NCI-H1417 treated with DMSO at 0.1 percent for 48 hours (cell line): ENCODE data around the gene FSCN2.
A peak's percentile ranks its signal among the peaks of the same experiment; 100 is the strongest.

ENCODE experiments used
- DNase-seq: peaks from one replicate; lab custom pipeline; 2025; lab: John Stamatoyannopoulos, UW

FSCN2 gene, protein sequence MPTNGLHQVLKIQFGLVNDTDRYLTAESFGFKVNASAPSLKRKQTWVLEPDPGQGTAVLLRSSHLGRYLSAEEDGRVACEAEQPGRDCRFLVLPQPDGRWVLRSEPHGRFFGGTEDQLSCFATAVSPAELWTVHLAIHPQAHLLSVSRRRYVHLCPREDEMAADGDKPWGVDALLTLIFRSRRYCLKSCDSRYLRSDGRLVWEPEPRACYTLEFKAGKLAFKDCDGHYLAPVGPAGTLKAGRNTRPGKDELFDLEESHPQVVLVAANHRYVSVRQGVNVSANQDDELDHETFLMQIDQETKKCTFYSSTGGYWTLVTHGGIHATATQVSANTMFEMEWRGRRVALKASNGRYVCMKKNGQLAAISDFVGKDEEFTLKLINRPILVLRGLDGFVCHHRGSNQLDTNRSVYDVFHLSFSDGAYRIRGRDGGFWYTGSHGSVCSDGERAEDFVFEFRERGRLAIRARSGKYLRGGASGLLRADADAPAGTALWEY

DNA sequence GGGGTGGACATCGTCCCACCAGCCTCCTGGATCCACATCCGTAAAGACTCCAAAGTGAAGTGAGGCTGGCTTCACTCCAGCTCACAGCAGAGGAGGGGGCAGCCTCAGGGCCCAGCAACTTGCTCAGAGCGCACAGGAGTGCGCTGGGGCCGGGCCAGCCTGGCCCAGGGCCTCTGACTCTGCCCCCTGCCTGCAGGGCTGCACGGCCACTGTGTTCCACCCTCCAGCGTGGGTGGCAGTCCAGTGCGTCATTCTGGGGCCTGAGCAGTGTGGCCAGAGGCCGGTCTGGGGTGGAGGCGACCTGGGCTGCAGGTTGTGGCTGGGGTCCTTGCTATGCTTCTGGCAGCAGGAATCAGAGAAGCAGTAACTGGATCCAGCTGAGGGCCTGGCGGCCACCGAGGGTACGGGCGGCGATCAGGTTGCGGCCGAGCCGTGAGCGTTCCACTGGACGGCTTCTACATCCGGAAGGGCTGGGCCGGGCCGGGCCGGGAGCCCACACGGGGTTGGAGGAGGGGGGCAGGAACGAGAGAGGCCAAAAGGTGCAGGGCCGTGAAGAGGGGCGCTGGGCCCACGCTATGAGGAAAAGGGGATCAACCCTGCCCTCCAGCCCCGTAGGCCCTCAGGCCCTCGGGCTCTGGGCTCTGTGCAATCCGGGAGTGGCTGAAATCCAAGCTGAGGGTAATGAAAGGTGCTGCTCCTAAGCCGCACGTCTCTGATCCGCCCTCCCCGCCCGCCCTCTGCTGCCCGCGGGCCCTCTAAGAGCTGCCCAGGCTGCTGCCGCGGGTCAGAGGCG is at the start of gene FSCN2:
Gene FSCN2, plus strand, starts transcription at position 787 of the 793 bp plus-strand sequence. CDS start 155 bp downstream, outside the sequence.
- no peak for DNase-seq

DNA sequence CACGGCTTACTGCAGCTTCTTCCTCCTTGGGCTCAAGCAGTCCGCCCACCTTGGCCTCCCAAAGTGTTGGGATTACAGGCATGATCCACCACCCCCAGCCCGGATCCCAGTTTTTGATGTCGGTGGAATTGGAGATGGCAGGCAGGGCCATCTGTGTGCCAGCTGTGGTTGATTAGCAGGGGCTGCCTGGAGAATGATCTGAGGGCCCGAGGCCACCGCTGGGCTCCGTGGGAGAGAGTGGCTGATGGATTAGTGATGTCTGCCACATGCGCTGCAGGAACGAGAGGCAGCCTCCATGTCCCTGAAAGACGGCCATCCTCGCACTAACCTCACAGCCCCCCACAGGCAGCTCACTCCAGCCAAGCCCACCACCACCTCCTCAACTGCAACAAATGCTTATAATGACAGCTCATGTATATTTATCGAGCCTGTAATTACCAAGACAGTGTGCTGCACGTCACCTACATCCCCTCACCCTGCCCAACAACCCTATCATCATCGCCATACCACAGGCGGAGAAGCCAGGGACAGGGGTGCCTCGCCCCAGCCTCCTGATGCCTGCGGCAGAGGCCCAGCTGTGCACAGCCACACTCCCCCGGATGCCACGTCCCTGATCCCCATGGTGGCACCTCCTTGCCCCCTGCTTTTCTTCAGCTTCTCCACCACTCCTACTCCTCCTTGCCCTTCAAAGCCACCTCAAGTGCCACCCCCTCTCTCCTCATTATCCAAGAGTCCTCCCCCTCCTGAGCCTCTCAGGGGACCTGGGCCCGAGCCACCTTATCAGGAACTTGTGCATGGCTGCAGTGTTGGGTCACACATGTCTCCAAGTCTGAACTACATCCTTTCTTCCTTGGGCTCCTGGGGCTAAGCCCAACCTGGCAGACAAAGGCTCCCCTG is 48.8 kb upstream of the FSCN2 start:
- DNase-seq, result no peak

DNA sequence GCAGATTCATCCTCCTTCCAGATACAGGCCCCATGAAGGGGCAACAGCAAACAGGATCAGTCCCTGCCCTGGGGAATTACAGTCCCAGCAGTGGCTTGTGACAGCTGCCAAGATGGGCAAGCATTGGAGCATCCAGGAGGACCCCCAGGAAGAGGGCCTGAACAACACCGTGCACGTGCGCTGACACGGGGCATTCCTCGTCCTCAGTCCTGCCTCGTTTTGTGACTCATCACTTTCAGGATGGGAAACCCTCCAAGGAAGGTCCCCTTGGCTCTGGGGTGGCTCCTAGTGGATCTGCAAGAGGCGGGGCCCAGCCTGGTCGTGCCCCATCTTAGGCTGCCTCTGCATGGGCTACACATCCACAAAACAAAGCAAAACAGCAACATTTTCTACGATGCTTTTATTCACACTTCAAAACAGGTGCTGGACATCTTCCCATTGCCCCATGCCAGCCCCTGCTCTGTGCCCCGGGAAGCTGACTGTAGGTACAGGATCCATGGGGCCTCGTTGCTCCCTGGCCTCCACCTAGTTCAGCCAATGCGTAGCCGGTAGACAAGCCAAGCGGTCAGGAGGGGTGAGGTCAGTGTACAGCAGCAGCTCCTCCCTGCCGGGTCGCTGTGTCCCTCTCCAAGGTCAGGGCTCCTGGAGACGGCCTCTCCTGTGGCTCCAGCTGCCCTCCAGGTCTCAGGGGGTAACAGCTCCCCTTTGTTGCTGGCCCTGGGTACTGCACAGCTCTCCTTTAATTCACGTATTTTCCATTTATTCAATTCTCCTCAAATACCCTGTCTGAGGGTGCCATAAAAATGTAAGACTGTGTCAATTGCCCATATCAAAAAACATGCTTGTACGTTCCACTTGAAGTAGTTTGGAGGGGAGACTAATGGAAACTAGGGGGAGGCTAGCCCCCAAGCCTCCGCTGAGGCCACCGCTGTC is 47.8 kb upstream of the FSCN2 start:
- no peak for DNase-seq

DNA sequence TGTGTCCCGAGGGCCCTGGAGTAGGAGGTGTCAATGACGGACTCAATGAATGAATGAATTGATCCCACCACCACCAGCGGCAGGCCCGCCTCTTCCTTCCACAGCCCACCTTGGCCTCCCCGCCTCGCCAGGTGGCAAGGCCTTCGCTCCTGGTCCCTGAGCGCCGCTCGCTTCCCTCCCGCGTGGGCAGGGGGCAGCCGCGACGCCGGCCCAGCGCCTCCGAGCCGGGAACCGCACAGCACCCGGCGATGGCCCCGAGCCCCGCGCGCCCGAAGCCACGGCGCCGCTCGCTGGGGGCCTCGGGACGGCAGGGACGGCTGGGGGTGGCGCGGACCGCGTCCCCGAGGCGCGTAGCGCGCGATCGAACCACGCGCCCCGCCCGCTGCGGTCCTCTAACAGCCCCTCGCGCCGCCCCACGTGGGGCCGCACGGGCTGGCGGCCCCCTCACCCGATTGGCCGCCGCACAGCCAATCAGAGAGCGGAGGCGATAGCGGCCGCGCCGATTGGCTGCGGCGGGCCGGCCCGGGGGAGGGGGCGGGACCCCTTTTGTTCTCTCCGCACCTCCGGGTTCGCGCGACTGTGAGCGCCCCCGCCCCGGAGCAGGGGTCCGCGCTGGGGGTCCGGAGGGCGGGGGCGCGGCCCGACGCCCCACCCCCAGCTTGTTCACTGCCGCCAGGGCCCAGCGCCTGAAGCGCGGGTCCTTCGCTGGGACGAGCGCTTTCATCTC is 46.9 kb upstream of the FSCN2 start:
- DNase-seq, result peak; percentile 74

DNA sequence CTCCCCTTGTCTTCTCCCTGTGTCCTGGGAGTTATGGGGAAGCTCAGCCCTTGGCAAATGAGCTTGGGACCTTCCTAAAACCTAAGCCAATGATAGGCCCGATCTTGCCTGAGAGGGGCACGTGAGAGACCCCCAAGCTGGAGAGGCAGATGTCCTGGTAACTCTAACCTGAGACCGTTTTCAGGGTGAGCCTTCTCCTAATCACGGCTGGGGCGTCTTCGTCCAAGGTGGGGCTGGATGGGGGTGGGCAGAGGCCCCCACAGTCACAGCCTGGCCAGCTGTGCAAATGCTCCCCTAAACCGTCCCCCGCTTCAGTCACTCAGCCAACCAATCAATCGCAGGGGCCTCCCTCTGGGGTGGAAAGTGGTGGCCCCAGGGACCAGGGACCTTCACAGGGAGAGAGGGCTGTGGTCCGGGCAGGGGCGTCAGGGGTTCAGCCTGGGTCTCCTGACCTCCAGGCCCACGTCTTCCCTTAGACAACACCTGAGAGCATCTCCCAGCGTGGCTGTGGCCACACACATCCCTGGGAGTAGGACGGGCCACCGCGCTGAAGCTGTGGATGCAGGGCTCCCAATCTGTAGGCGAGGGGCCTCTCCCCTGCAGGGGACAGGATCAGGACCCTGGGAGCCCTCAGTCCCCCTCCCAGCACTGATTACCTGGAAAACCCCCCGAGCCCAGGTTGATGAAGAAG is 46.2 kb upstream of the FSCN2 start:
- DNase-seq, result no peak

DNA sequence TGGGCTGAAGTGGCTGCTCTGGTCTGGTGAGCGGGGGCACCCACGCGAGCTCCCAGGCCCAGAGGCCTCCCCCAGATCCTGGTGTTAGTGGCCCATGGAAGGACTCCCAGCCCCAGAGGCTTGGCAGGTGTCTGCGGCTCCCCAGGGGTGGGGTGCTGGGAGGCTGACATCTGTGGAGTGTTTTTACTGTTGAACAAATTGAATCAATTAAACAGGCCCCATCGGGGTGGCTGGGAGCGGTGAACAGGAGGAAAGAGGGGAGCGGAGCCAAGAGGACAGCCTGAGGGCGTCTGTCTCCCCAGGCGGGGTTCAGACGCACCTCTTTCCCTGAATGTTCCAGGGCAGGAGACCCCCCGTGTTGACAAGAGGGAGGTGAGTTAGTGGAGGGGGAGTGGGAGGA is 45.5 kb upstream of the FSCN2 start:
- no peak for DNase-seq

DNA sequence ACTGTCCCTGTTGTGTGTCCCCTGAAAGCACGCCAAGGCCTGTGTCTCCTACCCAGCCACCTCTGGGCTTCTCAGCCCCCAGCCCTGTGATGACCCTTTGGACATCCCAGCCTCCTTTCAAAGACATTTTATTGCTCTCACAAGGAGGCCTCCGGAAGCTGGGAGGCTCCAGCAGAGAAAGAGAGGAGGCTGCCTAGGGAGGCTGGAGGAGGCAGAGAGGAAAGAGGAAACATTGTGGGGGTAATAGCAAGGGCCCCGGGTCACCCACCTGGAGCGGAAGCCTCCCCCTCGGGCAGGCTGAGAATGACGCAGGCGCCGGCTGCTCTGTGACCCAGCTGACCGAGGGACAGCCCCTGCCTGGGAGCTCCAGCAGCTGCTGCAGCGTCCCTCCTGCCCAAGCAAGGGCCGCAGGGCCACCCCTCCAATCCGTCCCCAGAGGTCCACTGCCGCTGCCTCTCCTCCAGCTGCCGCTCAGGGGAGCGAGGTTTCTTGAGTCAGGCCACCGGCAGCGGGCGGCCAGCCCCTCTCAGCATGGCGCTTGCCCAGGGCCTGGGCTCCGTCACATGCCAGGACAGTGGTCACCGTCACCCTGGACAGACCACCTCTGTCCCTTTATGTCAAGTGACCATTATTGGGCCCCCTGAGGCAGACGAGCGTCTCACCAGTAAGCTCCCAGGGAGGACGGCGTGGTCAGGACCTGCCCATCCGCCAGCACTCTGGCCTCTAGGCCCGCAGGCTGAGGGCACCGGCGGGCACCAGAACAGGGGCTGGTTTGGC is 44.9 kb upstream of the FSCN2 start:
- no peak for DNase-seq

DNA sequence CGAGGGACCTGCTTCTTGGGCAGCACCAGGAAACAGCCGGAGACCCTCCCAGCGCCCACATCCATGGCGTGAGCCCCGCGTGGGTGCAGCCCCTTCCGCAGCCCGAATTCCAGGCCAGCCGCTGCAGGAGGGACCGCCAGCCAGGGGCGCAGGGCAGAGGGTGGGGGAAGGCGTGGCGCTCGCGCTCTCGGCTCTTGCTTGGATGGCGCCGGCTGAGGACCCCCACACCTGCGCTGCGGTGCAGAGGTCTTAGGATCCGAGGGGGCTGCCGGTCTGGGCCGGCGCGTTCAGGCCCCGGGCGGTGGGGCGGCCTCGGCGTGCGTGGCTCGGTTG is 44.3 kb upstream of the FSCN2 start:
- DNase-seq, result no peak

DNA sequence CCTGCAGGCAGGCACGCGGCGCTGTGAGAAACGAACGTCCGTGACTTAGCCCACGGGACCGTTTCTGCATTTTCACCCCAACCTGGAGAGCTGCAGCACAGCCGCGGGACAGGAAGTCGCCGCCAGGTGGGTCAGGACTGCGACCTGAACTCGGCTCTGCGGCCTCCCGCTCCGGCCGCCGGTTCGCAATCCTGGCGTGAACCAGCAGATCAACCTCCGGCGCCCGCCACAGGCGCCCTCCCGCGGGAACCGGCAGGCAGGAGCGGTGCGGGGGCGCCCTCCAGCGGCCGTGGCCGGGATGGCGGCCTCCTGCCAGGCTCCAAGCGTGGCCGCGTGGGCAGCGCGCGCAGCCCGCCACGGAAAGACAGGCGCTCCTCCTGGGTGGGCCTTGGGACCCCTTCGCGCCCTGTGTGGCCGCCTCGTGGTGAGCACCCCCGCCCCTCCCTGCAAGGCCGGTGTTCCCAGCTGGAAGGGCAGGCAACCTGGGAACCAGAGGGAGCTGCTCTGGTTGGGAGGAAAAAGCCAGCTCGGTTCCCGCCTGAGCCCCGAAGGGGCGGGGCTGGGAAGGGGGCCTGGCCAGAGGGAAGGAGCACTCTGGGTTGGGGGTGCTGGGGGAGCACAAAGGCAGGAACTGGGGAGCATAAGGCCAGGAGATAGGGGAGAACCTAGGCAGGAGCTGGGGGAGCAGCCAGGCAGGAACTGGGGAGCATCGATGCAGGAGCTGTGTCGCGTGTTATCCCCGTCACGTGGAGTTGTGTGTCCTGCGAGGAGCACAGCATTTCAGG is 43.8 kb upstream of the FSCN2 start:
- peak; percentile 22 for DNase-seq

DNA sequence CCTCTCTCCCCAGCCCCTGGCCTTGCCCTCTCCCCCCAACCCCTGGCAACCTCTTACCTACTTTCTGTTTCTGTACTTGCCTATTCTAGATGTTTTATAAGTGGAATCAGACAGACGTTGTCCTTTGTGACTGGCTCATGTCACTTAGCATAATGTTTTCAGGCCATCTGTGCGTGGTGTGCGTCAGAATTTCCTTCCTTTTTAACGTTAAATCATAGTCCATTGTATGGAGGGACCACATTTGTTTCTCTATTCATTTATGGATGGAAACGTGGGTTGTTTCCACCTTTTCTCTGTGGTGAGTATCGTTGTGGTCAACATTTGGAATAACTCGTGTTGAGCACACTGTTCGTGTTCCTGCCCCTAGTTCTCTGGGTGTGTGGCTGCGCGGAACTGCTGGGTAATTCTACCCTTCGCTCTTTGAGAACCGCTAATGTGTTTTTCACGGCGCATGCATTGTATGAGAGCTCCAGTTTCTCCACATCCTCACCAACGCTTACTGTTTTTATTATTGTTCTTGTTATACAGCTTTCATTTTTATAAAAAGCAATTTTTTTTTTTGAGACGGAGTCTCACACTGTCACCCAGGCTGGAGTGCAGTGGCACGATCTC is 41.9 kb upstream of the FSCN2 start:
- DNase-seq, result no peak

DNA sequence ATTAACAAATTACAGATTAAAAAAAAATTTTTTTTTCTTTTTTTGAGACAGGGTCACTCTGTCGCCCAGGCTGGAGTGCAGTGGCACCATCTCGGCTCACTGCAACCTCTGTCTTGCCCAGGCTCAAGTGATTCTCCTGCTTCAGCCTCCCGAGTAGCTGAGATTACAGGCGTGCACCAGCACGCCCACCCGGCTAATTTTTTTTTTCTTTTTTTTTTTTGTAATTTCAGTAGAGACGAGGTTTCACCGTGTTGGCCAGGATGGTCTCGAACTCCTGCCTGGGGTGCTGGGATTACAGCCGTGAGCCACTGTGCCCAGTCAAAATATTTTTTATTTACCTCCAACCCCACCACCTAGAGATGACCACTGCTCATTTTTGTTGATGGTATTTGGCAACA is 41.1 kb upstream of the FSCN2 start:
- DNase-seq, result no peak

DNA sequence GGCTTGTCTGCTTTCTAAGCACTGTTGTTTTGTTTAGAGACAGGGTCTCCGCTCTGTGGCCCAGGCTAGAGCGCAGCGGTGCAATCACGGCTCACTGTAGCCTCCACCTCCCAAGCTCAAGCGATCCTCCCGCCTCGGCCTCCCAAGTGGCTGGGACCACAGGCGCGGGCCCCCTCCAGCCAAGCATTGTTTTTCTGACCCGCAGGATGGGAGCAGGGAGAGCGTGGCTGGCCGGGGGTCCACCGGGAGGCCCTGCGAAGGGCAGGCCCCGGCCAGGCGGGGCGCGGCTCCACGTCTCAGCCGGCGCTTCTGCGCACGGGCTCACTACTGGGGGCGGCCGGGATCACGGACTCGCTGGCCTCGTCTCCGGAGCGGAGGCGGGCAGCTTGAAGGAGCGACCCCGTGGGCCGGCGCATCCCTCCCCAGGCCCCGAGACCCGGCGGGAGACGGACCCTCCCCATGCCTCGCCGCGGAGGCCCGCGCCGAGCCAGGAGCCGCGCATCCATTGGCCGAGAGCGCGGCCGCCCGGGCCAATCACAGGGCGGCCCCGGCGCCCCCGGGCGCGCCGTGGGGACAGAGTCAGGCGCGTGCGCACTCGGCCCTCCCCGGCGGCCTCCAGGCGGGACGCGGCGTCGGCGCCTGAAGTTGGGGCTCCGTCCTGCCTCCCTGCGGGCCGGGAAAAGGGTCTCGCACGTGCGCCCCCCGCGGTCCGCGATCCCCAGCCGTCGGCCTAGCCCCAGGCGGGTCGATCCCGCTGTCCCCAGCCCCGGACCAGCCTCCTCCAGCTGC is 40.5 kb upstream of the FSCN2 start:
- no peak for DNase-seq

DNA sequence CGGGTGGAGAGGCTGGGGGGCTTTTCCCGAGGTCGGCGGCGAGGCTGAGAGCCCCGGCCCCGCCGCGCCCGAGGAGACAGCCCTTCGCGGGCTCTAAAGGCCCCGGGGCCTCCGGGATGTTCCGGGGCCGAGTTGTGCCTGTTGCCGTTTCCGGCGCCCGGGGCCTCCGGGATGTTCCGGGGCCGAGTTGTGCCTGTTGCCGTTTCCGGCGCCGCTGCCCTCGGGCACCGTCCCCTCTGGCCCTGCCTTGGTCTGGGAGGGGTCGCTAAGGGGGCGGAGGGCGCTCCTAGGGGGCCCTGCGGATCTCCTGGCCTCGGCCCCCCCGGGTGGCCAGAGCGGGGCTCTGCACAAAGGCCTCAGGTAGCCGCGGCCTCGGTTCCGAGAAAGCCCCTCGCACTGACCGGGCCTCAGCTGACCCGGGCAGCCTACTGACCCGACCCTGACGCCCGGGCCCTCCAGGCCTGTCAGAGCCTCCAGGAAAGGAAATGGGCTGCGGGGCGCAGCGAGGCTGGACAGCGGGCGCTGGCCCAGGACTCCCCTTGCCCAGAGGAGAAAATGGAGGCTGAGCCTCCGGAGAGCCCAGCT is 39.8 kb upstream of the FSCN2 start:
- no peak for DNase-seq

DNA sequence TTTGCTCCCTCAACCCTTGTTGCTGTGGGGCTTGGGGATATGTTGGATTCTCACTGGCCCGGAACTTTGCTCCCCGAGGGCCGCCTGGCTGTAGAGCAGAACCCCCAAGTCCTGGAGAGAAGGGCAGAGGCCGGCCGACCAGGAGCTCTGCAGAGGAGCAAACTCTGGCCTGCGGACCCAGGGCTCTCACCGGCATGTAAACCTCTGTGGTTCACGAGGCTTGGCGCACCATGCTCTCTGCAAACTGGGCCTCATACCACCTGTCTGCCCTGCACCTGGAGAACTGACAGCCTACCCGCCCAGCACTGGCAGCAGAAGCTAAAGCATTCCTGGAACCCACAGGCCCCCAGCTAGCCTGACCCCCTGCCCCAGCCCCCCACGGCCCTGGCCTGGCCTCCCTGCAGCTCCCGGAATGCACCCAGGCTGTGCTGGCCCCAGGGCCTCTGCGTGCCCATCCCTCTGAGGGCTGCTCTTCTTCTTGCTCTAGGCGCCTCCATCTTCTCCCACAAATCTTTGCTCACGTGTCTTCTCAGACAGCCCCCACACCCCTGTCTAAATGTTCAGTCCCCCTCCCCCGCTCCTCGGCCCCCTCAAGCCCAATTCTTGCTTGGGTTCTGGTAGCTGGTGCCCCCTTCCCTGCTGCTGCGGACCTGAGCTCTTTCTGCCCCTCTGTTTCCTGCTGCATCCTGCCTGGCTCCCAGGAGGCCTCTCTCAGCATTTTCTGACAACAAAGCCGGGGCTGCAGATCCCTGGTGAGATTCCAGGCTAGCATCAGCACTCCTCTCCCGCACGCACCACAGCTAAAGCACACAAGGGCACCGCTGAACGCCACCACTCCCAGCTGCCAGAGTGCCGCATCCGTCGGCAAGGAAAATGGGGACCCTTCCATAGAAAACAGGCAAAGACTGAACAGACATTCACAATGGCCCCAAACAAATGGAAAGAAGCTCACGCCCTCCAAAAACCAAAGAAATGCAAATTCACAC is 38.9 kb upstream of the FSCN2 start:
- DNase-seq, result no peak
